Inflammatory macrophage treated with lipopolysaccharide for 1 hour (primary cell): ENCODE results near the gene OR2A7.
A peak's percentile ranks its signal among the peaks of the same experiment; 100 is the strongest.
"Not testable (repeated sequence)": the region's sequence is repeated elsewhere in the genome, so short reads cannot be mapped to it uniquely, and the experiment has no call there.

Experiments used
- DNase-seq, 2 donors: peaks; one replicate each; pipeline ENCODE4 v3.0.0-alpha.2; 2020 to 2022

Gene OR2A7

DNA sequence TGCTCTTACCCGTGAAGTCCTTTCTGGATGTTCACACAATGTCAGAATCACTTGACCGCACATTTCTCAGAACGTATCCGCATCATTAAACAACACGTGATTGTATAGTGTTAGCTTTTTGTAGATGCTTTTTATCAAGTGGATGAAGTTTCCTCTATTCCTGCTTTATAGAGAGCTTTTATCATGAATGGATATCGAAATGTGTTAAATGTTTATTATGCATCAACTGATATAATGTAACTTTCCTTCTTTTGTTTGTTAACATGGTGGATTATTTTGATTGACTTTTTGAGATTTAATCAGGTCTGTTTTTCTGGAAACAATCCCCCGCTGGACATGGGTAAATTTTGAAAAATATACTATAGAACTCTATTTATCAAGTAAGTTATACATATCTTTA is at the start of gene OR2A7:
Gene OR2A7, minus strand, starts transcription at position 101 of the 400 bp plus-strand sequence. CDS start 5,164 bp downstream, outside the sequence.
- DNase-seq = not testable (repeated sequence)

GRCh38 chr7:144311872-144312469 is 47.4 kb upstream of the OR2A7 start, which contains the start of gene OR2A1:
Gene OR2A1, plus strand, starts transcription at chr7:144312419. Its CDS starts 5,706 bp downstream, at chr7:144318125.
- DNase-seq = not testable (repeated sequence)

DNA sequence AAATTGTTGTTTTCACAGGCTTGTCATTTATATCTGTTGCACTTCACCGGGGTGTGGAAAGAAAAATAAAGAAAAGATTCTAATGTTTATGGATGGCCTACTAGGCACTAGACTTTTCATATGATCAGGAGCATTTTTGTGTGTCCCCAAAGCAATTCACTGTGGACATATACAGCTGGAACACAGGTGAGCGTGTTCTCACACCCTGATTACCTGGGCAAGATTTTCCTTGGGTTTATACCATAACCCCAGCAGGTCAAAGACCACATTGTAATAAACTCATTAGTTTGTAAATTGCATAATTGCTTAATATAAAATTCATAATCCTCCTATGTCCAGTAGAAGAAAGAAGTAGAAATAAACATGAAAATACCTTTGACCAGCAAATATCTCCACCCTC is 46.6 kb upstream of the OR2A7 start:
- DNase-seq = not testable (repeated sequence)

DNA sequence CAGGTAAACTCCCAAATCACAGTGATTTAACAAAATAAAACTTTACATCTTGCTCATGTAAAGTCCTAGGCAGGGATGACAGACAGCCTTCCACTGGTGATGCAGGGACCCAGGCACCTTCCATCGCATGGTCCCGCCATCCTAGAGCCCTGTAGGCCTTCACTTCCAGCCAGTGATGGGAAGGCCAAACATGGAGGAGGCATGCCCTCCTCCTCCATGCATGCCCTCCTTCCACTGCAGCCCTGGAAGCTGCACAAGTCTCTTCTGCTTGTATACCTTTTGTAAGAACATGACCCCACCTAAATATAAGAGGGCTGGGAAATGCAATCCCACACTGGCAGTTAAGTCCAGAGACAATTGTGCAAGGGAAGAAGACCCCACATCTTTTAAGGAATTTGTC is 45.1 kb upstream of the OR2A7 start:
- not testable (repeated sequence) for DNase-seq

DNA sequence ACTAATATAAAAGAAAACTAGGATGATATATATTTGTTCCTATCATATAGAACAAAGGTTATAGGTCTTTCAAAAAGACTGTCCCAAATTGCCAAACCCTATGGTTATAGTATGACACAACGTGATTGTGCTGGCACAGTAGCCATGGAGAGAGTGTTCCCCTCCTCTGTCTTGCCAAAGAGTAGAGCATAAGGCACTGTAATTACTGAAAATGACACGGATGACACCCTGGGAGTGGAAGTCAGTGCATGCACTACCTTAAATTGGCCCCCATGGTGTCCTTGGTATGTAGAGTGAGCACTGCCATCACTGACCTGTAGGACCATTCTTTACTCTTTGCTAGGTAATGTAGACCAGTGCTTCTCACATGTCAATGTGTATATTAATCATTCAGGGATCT is 40.6 kb upstream of the OR2A7 start:
- not testable (repeated sequence) for DNase-seq

- DNase-seq = not testable (repeated sequence)
These were observed 39.0 kb upstream of the OR2A7 start for GRCh38 chr7:144303607-144304006.

DNA sequence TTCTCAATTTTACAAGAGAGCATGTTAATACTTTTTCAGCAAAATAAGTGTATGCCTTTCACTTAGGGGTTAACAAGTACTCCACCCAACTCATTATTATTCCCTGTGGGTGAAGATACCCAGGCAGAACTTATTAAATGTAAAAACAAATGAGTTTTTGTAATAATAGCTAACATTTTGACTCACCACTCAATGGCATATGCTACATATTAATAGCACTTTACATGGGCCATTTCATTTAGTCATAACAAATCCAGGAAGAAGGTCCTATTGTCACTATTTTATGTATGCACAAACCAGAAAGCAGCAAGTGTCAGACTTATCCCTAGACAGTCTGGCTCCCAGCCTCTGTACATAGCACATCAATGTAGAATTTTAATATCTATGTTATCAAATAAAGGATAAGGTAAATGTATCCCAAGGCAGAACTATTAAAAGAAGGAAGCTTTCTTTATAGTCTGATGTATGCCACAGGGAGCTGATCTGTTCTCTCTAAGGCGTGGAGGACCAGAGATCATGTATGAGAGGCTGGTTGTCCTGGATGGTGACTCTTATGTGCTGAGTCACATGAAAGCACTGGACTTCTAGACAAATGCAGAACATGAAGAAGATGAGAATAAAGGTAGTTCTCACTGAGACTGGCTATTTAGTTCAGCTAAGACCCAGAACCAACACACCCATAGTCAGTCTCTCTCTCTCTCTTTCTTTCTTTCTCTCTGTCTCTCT is 38.1 kb upstream of the OR2A7 start:
- not testable (repeated sequence) for DNase-seq

DNA sequence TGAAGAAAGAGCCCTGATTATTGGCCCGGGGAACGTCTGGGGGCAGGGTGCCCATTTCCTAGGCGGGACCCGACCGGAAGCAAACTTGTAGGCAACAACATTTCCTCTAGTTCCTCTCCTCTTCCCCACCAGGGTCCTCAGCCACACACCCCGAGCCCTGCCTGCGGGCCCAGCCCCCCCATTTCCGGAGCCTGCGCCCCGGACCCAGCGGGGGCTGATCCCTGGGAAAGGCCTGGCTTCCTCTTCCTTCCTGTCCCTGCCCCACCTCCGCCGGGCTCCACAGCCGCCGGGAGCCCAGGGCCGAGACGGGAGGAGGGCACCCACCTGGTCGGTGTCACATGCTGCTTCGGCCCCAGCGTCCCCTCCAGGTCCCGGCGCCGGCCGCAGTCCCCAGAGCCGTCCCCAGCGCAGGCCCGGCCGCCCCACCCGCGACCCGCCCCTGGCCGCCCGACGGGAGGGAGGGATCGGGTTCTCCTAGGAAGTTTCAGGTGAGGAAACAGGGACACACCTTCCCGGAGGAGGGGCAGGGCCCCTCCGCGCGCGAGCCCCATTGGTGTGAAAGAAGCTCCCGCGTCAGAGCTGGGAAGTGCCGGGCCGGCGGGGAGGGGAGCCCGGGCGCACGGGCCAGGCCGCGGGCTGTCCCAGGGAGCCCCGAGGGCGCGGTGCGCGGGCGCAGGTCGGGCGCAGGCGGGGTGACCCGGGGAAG is 29.4 kb upstream of the OR2A7 start:
- DNase-seq = not testable (repeated sequence)

DNA sequence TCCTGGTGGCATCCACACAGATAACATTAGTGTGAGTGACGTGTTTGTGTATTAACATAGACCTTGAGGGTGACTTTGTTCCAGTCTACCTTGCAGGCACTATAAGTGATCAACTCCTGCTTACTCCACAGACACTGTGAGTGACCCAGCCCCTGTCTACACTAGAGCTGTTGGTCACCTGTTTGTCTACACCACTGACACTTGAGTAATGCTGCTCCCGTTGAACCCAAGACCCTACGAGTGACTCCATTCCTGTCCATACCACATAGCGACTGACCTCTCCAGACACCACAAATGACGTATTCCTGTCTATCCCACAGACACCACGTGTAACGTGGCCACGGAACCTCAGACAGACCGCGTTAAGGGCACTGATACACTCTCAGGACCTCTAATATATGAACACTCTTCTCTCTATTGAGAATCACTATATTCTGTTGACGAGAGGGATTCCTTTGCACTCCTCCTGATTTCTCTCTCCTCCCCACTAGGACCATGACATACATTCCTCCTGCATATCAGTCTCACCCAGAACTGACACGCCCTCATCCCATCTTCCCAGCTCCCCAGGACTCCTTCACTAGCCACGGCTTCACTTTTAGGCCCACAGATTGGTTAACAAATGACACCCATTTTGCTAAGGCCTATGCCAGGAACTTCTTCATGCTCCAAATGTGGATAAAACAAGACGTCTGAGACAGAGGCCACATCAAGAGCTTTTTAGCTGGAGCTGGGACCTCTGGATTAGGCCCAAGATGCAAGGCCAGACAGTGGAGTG is 28.0 kb upstream of the OR2A7 start:
- not testable (repeated sequence) for DNase-seq

DNA sequence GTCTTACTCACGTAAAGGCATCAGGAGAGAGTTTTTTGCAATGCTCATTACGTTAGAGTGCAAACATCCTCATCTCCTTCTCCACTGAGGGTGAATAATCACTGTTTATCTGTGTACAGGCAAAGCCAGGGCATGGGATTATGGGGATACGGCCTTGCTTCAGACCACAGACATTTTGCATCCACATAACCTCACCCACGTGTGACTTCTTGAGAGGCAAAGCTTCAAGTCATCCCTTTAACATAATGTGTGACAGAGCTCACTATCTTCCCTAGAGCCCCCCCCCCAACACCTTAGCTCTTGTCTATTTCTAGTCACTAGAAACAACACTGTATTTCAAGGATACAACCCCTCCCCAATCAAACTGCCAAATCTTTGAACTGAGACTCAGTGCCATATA is 27.0 kb upstream of the OR2A7 start:
- peak in 1 of 2 donors; percentile 0 for DNase-seq

DNA sequence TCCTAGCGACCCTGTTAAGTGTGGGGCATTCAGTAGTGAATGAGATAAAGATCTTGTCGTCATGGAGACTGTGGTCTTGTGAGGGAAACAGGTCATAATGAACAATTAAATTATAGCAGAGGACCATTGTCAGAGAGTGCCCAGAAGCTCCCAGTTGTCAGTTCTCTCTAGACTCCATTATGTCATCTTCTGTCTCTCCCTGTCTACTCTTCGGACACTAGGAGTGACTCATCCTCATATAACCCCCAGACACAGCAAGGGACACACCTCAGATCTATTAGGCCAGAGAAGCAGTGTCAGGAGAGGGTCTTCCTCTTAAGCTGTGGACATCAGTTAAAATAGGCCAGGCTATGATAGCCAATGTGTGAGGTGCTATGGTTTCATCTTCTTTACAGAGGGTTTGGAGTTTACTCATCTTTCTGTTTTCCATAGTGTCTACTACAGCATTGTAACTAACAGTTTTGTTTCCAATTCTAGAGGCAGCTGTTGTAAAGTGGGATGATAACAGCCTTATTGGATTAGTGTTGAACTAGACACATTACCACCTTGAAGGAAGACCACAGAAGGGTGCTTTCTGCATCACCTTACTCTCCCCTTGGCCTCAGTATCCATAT is 22.7 kb upstream of the OR2A7 start:
- DNase-seq = not testable (repeated sequence)

GRCh38 chr7:144283716-144284115 is 19.1 kb upstream of the OR2A7 start:
- DNase-seq = not testable (repeated sequence)

GRCh38 chr7:144282490-144282889 is 17.9 kb upstream of the OR2A7 start:
- DNase-seq = not testable (repeated sequence)

GRCh38 chr7:144281981-144282380 is 17.4 kb upstream of the OR2A7 start:
- DNase-seq = not testable (repeated sequence)

GRCh38 chr7:144280010-144280409 is 15.4 kb upstream of the OR2A7 start:
- not testable (repeated sequence) for DNase-seq

DNA sequence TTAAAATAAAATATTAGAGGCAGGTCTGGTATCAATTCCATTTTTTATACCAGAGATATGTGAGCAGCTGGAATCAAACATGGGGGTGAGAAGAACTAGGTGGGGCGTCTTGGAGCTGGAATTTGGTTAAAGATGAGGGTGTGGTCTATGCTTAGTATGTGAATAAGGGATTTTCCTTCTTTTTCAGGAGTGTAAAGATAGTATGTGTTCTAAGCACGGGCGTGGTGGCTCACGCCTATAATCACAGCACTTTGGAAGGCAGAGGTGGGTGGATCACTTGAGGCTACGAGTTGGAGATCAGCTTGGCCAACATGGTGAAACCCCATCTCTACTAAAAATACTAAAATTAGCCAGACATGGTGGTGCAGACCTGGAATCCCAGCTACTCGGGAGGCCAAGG is 10.7 kb upstream of the OR2A7 start:
- DNase-seq = not testable (repeated sequence)

GRCh38 chr7:144269188-144269587 is 4.6 kb upstream of the OR2A7 start, which contains the start of gene CTAGE8:
Gene CTAGE8, minus strand, starts transcription at chr7:144269288. Its CDS starts 38 bp downstream, at chr7:144269250.
- DNase-seq = not testable (repeated sequence)

GRCh38 chr7:144262128-144262527 is 2.5 kb downstream of the OR2A7 start:
- DNase-seq = not testable (repeated sequence)

- not testable (repeated sequence) for DNase-seq
These were observed 5.5 kb downstream of the OR2A7 start for GRCh38 chr7:144259067-144259466.

DNA sequence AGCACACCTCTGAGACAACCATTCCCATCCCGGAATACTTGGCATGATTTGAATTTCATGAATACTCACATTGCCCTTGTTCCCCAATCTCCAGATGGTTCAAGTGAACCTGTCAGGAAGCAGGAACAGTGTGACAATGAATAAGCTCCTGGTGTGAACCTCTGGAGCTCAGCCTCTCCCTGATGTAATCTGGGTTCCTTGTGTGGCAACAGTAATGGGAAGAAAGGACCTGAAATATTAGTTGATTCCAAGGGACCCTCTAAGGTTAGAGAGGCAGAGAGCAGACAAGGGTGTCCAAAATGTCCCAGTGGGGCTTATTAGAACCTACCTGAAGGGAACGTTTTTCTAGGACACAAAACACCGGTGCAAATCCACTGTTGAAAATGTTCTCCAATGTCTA is 8.5 kb downstream of the OR2A7 start:
- peak in 1 of 2 donors; percentile 44 for DNase-seq

DNA sequence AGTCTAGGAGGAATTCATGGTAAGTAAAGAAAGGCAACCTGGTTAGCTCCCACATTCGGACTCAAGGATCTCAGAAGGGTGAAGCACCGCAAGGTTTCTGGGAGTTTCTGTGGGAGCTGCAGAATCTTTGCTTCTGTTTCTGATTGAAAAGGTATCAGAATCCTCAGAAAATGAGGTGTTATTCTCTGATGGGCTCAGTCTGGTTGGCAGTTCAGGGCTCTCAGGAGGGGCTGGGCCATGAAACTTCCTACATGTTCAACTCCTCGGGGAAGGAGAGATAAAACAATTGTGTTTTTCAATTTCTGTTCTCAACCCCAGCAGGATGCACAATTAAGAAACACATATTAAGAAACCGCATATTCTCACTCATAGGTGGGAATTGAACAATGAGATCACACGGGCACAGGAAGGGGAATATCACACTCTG is 9.1 kb downstream of the OR2A7 start:
- peak in 1 of 2 donors; percentile 0 for DNase-seq

DNA sequence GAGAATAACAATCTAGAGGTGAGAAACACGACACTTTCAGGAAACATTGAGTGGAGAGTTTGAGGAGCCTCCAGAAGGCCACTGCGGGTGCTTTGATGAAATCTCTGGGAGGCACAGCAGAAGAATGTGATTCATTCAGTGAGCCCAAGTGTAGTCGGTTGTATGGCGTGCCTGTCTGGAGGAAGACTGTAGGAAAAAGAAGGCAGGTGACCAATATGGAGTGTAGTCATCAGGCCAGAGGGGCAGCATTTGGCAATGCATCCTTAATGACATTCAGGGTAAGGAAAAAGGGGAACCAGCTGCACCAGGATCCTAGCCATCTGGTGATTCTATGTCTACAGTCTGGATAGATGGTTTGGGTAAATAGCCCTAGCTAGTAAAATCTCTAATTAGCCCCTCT is 12.3 kb downstream of the OR2A7 start:
- not testable (repeated sequence) for DNase-seq
